ENCODE data around the gene BBX. TPM values are rescaled to one million over a fixed set of nuclear protein-coding genes. Genes with fewer than 3 reads are reported as not detected.

The BBX gene
- total RNA-seq, 1 donor = 97.6 TPM

GRCh38 chr3:107850681-107851080 is 327.9 kb downstream of the BBX start:
- TF ChIP-seq CTCF (IDR thresholded peaks at IDR 0.05; ENCODE audit: insufficient read depth, low read depth, low read length) = no peak
- DNase-seq (ENCODE audit: low read depth) = no peak
- no peak overlapping the region for H3K4me3 ChIP-seq (ENCODE audit: low read depth, low read length)

- no peak overlapping the region for H3K4me3 ChIP-seq (ENCODE audit: low read depth, low read length)
- DNase-seq (ENCODE audit: low read depth) = no peak
- no peak for TF ChIP-seq CTCF (IDR thresholded peaks at IDR 0.05; ENCODE audit: insufficient read depth, low read depth, low read length)
These were observed 331.1 kb downstream of the BBX start for GRCh38 chr3:107853821-107854220.

GRCh38 chr3:107854733-107855132 is 332.0 kb downstream of the BBX start:
- no peak for DNase-seq (ENCODE audit: low read depth)
- no peak for TF ChIP-seq CTCF (IDR thresholded peaks at IDR 0.05; ENCODE audit: insufficient read depth, low read depth, low read length)
- no peak overlapping the region for H3K4me3 ChIP-seq (ENCODE audit: low read depth, low read length)

- peak; percentile 31 for TF ChIP-seq CTCF (IDR thresholded peaks at IDR 0.05; ENCODE audit: insufficient read depth, low read depth, low read length)
- peak; percentile 11 for DNase-seq (ENCODE audit: low read depth)
These were observed 332.9 kb downstream of the BBX start for GRCh38 chr3:107855710-107856109.

GRCh38 chr3:107857854-107858253 is 335.1 kb downstream of the BBX start:
- no peak for TF ChIP-seq CTCF (IDR thresholded peaks at IDR 0.05; ENCODE audit: insufficient read depth, low read depth, low read length)
- H3K4me3 ChIP-seq (ENCODE audit: low read depth, low read length) = no peak overlapping the region
- DNase-seq (ENCODE audit: low read depth) = no peak

More at GRCh38 chr3:107855710-107856109, 332.9 kb downstream of the BBX start:
- no peak overlapping the region for H3K4me3 ChIP-seq (ENCODE audit: low read depth, low read length)

GRCh38 chr3:107858876-107859275 is 336.1 kb downstream of the BBX start:
- H3K4me3 ChIP-seq (ENCODE audit: low read depth, low read length) = no peak overlapping the region
- DNase-seq (ENCODE audit: low read depth) = no peak
- TF ChIP-seq CTCF (IDR thresholded peaks at IDR 0.05; ENCODE audit: insufficient read depth, low read depth, low read length) = no peak

Other genes starting within 250 kb of the BBX start
- not detected in 2 replicates for gene CCDC54, start 145.5 kb upstream of the BBX start, total RNA-seq